GM21529 (cell line): ENCODE measurements around the gene HDGFL2.

Source experiments
- ATAC-seq: cut with Tn5 transposase; IDR thresholded peaks from one replicate; pipeline ENCODE4 v1.9.1; 2021; ENCODE audit not compliant: unreplicated experiment

HDGFL2 gene

GRCh38 chr19:4550479-4551050 lies 78.5 kb downstream of the HDGFL2 start:
- no peak for ATAC-seq
